NB4 (cell line): ENCODE results near the gene PERP.

Experiments used
- DNase-seq: peaks from one replicate; pipeline ENCODE4 v3.0.0; 2010; ENCODE audit warnings: low read depth
- H3K4me3 ChIP-seq: one replicate; pipeline ENCODE4 v1.5.1; 2011; ENCODE audit warnings: mild to moderate bottlenecking, low read depth, low read length, moderate library complexity
- MYC ChIP-seq: IDR thresholded peaks from 2 replicates; pipeline ENCODE4 v1.6.1; 2011; ENCODE audit warnings: low read depth, low read length
- POLR2A ChIP-seq: IDR thresholded peaks from 2 replicates; pipeline ENCODE4 v1.6.1; 2011; ENCODE audit warnings: mild to moderate bottlenecking; ENCODE audit not compliant: insufficient read length; ENCODE audit errors: extremely low read depth
- TF ChIP-seq, protein P1 (sequence below): IDR thresholded peaks from one replicate; pipeline ENCODE4 v1.5.1; 2012; ENCODE audit warnings: low read depth, low read length
- TF ChIP-seq, protein P2 (sequence below): IDR thresholded peaks from 2 replicates; pipeline ENCODE4 v1.6.1; 2011; ENCODE audit warnings: low read depth, low read length

Gene PERP

DNA sequence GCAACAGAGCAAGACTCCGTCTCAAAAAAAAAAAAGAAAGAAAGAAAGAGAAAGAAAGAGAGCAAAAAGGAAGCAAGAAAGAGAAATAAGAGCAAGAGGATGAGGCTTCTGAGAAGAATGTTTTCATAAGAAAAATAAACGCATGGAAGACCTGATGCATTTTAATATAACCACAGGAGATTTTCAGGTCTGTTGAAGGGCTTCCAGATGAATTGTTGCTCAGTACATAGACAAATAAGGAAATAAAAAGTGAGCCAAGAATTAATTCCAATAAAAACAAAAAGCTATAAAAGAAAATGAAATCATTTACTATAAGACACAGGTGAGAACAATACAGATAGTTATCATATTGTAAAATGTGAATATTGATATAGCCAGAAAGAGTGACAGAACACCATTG is 43.5 kb downstream of the PERP start:
- H3K4me3 ChIP-seq, result no peak overlapping the region
- DNase-seq, result no peak
- TF ChIP-seq POLR2A, result no peak
- TF ChIP-seq, protein P1, sequence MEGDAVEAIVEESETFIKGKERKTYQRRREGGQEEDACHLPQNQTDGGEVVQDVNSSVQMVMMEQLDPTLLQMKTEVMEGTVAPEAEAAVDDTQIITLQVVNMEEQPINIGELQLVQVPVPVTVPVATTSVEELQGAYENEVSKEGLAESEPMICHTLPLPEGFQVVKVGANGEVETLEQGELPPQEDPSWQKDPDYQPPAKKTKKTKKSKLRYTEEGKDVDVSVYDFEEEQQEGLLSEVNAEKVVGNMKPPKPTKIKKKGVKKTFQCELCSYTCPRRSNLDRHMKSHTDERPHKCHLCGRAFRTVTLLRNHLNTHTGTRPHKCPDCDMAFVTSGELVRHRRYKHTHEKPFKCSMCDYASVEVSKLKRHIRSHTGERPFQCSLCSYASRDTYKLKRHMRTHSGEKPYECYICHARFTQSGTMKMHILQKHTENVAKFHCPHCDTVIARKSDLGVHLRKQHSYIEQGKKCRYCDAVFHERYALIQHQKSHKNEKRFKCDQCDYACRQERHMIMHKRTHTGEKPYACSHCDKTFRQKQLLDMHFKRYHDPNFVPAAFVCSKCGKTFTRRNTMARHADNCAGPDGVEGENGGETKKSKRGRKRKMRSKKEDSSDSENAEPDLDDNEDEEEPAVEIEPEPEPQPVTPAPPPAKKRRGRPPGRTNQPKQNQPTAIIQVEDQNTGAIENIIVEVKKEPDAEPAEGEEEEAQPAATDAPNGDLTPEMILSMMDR, result no peak
- TF ChIP-seq MYC, result no peak
- TF ChIP-seq, protein P2, sequence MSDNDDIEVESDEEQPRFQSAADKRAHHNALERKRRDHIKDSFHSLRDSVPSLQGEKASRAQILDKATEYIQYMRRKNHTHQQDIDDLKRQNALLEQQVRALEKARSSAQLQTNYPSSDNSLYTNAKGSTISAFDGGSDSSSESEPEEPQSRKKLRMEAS, result no peak

- no peak overlapping the region for H3K4me3 ChIP-seq
- TF ChIP-seq, protein P1, result no peak
- TF ChIP-seq MYC (no peak), POLR2A (no peak)
- TF ChIP-seq, protein P2, result no peak
- no peak for DNase-seq
Measured at GRCh38 chr6:138054982-138055381, 52.2 kb downstream of the PERP start.

- no peak for DNase-seq
- H3K4me3 ChIP-seq, result no peak overlapping the region
- TF ChIP-seq, protein P1, result no peak
- TF ChIP-seq, protein P2, result no peak
- no peak for TF ChIP-seq POLR2A
- TF ChIP-seq MYC, result no peak
Measured at GRCh38 chr6:138052783-138053182, 54.4 kb downstream of the PERP start.

DNA sequence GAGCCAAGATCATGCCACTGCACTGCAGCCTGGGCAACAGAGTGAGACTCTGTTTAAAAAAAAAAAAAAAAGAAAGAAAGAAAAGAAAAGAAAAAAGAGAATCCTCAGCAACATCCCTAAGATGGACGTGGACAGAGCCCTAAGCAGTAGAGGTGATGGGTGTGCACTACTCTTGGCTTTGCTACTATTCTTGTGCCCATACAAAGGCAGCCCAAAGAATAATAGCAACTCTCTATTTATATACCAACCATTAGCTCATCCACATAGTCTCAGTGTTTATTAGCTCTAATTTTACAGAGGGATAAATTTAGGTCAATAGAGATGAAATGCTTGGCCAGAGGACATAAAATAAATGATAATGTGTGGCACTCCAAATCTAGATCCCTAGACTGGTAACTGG is 62.2 kb downstream of the PERP start:
- no peak for DNase-seq
- TF ChIP-seq, protein P1, result no peak
- TF ChIP-seq POLR2A (no peak), MYC (no peak)
- TF ChIP-seq, protein P2, result no peak

DNA sequence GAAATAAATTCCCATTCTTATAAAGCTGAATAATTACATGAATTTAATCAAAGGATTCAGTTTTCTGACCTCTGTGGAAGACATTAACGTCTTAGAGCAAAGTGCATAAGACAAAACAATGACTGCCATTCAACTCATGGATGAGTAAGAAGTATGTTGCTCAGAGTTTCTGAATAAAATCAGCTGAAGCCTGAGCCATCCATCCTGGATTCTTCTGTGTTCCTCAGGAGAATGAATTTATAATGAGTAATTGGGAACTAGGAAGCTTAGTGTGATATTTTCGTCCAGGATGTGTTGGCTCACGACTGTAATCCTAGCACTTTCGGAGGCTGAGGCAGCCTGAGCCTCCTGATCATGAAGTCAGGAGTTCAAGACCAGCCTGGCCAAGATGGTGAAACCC is 62.8 kb downstream of the PERP start:
- no peak overlapping the region for H3K4me3 ChIP-seq
- no peak for DNase-seq
- TF ChIP-seq MYC (no peak), POLR2A (no peak)
- TF ChIP-seq, protein P2, result no peak
- TF ChIP-seq, protein P1, result no peak

More for the DNA sequence above, 62.2 kb downstream of the PERP start:
- no peak overlapping the region for H3K4me3 ChIP-seq
